NCI-H1092 (cell line): Measurements from ENCODE around the gene B4GALNT3.
"Not testable (repeated sequence)": the region's sequence is repeated elsewhere in the genome, so short reads cannot be mapped to it uniquely, and the experiment has no call there.

ENCODE experiments used
- DNase-seq: peaks from one replicate; lab custom pipeline; 2025; lab: John Stamatoyannopoulos, UW

The B4GALNT3 gene

DNA sequence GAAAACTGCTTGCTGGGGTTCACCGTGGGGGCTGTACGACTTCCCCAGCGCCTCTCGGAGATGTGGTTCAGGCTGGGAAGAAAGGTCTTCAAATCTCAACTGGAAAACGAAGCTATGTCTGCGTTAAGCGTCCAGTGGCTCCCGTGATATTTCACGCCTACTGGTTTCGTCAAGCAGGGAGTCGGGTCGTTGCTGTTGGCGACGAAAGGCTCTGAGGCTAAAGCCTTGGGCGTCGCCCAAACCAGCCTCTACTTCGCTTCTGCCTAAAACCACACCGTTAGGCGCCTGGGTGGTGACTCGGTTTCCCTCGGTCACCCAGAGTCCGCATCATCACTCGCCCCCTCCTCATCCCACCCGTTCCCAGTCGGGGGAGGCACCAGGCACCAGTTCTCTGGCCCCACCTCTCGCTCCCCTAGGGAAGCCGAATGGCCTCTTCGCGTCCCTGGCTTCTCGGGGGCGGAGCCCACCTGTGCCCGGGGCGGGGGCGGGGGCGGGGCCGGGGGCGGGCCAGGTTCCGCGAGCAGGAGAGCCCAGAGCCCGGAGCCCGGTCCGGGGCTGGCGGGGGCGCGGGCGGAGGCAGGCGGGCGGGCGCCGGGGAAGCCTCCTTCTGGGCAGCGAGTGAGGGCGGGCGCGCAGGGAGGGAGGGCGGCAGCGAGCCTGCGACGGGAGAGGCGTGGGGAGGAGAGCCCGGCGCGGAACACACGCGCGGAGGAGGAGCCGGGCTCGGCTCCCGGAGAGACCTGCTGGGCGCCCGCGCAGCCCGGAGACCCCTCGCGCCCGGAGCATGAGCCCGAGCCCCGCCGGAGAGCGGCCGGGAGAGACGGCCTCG, at the start of gene B4GALNT3:
TSS of gene B4GALNT3 (plus strand) at position 510 of the 829 bp plus-strand sequence. CDS start 438 bp downstream, outside the sequence.
- peak; percentile 56 for DNase-seq

DNA sequence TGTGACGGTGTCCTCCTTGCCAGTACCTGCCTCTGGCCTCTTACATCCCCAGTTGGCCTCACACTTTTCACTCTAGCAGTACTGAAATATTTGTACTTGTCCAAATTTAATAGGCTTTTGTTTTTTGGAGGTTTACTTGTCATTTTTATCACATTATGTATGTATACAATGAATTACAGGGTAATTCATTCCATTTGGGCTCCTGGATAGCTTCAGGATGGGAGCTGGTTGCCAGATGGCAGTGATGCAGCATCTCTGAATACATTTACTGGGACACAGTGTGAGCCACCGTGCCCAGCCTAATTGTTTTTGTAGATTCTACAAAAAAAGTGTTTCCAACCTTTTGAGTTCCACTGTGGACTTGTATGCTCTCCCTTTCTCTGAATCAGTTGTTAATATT, 44.9 kb upstream of the B4GALNT3 start:
- no peak for DNase-seq

DNA sequence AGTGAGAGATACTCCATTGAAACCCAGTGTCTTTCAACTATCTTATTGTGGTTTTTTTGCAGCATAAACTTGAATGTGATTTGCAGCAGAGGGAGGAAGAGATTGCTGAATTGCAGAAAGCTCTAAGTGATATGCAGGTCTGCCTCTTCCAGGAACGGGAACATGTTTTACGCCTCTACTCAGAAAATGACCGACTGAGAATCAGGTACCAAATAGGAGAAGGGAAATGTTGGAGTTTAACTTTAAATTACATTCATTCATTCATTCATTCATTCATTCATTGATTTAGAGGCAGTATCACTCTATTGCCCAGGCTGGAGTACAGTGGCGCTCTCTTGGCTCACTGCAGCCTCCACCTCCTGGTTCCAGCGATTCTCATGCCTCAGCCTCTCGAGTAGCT, 41.3 kb upstream of the B4GALNT3 start:
- DNase-seq, result no peak

DNA sequence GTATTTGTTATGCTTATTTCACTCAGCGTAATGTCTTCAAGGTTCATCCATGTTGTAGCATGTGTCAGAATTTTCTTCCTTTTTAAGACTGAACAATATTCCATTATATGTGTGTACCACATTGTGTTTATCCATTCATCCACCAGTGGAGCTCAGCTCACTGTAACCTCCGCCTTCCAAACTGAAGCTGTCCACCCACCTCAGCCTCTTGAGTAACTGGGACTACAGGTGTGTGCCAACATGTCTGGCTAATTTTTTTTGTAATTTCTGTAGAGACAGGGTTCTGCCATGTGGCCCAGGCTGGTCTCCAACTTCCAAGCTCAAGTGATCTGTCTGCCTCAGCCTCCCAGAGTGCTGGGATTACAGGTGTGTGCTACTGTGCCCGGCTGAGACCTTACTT, 37.2 kb upstream of the B4GALNT3 start:
- no peak for DNase-seq

DNA sequence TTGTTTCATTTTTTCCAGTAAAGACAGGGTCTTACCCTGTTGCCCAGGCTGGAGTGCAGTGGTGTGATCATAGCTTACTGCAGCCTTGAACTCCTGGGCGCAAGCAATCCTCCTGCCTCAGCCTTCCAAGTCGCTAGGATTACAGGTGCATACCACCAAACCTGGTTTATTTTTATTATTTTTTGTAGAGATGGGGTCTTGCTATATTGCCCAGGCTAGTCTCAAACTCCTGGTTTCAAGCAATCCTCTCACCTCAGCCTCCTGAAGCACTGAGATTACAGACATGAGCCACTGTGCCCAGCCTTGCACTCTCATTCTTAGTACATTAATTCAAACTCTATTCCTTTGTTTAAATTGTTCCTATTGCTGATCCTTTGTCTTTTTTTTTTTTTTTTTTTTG, 24.0 kb upstream of the B4GALNT3 start:
- DNase-seq, result not testable (repeated sequence)

DNA sequence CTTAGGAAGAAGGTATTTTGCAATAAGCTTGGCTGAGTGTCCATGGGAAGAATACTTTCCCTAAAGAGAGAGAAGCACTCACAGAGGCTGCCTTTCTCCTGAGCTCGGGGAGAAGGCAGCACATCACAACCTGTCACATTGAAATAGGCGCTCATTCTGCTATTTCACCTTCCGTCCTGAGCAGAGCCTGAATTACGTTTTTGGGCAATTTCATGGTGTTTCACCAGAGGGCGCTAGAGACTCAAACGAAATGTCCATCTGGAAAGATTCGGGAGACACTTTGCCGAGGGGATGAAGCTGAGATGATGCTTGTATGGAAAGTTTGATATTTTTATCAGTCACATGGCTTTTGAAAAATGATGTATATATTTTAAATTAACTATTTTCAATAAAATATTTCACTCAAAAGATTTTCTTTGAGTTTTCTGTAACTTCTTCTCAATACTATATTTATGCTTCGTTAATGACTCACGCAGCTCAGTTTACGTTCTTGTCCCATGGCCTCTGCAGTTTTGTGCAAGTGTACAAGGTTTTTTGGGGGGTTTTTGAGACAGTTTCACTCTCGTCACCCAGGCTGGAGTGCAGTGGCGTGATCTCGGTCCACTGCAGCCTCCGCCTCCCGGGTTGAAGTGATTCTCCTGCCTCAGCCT, 17.4 kb upstream of the B4GALNT3 start:
- peak; percentile 30 for DNase-seq

DNA sequence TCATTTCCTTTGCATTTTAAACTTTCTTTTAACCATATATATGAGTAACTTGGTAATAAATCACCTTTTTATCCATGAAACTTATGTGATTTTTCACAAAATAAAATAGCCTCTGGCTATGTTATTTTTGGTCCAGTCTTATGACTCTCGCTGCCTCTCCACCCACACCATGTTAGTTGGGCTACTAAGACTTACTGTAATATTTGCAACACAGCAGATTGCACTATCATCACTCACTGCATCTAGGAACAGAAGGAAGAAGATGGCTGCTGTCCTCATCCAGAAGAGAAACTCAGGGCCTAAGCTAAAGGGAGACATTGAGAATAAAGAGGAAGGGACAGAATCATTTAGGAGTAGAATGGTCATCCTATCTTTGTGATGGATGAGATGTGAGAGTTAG, 12.6 kb upstream of the B4GALNT3 start:
- no peak for DNase-seq

DNA sequence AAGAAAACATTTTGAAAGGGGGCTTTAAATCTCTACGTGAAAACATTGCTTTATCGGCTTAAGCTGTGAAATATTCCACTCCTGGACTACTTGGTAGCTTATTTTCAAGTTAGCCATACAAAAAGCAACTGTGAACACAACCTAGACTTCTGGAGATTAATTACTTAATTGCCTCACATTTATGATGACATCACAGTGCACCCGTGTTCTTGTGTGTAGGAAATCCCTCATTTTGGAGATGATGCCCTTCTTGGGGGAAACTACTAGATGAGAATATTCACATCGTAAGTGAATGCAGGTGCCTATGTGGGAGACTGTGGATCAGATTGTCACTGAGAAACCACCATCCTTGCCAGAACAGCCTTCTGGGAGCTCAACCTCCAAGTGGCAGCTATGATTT, 10.5 kb upstream of the B4GALNT3 start:
- no peak for DNase-seq

DNA sequence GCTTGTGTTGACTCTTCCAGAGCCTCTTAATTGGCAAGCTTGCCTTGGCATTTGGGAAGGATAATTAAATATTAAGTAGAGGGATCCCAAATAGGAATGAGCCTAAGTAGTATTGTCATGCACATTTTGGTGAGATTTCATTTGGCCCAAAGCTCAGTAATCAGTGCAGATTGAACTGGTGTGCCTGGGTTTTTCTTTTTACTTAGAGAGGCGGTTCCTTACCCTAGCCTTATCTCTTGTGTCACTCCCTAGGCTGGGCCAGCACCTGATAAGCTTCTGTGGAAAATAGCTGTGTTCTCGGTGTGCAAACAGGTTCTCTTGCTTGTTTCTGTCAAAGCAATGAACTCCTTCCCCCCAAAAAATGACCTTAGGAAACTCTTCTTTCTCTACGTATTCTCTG, 9.3 kb upstream of the B4GALNT3 start:
- no peak for DNase-seq

DNA sequence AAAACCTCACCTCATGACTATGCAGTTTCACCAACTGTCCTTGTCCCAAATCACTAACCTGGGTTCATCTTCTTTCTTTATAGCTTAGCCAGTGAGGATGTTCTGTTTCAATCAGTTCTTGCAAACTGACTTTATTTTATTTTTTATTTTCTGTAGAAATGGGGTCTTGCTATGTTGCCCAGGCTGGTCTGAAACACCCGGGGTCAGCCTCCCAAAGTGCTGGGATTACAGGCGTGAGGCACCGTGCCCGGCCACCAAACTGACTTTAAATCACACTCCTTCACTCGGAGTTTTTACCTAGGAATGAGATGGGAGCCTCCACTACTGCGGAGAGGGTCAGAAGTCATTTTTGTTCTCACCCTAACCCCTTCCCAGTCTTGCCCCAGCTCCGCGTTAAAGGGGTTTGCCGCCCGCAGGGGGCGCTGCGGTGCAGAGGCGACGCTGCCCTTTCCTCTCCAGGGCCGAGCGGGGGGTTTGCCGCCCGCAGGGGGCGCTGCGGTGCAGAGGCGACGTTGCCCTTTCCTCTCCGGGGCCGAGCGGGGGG, 7.0 kb upstream of the B4GALNT3 start:
- DNase-seq, result no peak

DNA sequence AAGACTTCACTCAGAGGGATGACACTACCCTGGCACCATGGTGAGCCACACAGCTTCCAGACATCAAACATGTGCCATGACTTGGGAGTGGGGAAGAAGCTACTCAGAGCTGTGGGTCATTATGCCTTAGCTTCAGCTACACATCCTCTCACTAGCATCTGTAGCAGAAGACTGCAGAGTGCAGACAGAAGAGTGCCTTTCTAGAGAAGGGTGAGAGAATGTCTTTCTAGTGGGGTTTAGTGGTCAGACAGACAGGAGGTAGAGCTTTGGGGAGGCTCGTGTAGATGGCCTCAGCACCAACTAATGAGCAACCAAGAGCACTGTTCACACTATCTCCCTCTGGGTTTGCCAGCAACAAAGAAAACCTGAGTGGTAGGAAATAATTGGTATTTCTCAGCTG, 4.9 kb upstream of the B4GALNT3 start:
- no peak for DNase-seq

DNA sequence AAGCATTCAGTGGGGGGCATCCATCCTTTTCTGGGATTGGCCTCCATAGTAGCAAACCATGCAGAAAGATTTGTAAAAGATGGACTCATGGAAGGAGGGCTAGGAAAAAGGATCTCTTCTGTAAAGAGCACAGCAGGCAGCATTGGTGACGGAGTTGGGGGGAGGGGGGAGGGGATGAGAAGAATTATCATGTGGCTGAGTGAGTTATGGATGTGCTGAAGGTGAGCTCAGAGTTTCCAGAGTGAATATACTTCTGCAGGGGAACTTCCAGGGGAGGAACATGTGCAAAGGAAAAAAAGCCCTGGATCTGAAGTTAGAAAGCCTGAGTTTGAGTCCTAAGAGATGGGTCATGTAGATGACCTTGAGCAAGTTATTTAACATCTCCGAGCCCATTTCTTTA, 3.9 kb upstream of the B4GALNT3 start:
- no peak for DNase-seq

DNA sequence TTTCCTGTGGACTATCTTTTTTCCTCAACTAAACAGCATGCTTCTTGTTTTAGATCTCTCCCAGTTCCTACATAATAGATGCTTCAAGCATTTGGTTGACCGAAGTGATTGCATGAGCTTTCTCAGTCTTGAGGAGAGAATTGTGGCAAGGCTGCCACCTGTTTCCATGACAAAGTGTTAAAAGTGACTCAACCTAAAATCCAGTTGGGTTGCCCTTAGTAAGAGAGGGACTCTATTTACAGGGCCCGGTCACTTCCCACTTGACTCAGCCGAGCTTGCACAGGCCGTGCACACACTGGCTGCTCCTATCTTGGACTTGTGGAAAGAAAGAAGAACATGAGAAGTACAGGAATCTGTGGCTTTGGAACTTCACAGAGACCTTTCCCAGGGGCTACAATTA, 2.1 kb upstream of the B4GALNT3 start:
- no peak for DNase-seq

DNA sequence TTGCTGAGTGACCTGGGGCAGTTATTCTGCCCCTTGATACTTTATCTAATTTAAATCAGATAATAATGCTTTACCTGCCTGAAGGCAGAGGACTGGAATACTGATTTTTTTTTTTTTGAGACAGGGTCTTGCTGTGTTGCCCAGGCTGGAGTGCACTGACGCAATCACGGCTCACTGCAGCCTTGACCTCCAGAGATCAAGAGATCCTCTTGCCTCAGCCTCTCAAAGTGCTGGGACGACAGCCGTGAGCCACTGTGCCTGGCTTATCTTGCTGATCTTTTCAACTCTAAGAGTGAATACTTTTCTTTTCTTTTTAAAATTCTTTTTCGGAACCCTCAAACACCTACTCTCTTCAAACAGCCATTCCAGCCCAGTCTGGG, 699 bp upstream of the B4GALNT3 start:
- DNase-seq, result no peak

DNA sequence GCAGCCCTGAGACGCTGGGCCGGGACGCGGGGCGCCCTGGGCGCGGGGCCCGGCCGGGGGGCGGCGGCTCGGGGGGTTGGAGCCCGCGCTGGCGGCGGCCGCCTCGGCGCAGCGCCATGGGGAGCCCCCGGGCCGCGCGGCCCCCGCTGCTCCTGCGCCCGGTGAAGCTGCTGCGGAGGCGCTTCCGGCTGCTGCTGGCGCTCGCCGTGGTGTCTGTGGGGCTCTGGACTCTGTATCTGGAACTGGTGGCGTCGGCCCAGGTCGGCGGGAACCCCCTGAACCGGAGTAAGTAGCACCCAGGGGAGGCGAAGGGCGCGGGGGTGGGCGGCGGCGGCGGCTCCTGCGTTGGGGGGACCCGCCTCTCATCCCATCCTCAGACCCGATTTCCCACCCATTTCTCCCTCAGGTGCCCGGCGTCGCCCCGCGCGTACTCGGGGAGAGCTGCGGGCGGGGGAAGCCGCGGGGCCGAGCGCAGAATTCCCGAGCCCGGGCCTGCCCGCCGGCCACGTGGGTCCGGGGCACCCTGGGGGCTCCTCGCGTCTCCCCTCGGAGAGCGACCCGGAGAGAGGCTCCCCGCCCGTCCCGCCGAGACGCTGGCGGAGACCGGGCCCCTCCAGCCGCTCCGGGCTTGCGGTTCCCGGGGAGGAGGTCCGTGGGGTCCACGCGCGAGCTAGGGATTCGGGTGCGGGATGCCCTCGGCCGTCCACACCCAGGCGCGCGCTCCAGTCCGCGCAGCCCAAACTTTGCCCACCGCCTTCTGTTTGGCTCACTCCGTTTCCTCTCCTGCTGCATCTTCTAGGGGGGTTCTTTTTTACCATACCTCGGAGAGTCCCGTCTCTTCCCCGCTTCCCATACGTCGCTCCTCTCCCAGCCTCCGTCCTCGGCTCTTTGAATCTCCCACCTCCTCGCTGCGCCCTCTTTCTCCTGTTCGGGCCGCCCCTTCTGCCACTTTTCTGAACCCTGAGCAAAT, 807 bp downstream of the B4GALNT3 start:
- DNase-seq, result no peak

DNA sequence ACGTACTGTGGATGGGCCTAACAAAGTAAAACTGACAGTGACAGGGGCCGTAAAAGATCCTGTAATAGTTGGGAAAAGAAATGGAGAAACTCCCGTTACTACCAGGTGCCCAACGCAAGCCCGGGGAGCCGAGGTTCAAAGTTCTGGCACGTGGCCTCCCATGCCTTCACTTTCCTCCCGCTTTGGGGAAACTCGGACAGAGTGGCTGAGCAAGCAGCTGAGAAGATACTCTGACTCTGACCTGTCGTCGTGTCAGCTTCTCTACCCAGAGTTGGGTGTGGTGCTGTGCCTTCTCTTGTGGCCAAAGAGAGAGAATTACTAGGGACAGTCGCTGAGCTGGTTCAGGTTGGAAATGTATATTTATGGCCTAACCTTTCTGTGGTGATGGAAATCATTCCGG, 1.7 kb downstream of the B4GALNT3 start:
- no peak for DNase-seq

DNA sequence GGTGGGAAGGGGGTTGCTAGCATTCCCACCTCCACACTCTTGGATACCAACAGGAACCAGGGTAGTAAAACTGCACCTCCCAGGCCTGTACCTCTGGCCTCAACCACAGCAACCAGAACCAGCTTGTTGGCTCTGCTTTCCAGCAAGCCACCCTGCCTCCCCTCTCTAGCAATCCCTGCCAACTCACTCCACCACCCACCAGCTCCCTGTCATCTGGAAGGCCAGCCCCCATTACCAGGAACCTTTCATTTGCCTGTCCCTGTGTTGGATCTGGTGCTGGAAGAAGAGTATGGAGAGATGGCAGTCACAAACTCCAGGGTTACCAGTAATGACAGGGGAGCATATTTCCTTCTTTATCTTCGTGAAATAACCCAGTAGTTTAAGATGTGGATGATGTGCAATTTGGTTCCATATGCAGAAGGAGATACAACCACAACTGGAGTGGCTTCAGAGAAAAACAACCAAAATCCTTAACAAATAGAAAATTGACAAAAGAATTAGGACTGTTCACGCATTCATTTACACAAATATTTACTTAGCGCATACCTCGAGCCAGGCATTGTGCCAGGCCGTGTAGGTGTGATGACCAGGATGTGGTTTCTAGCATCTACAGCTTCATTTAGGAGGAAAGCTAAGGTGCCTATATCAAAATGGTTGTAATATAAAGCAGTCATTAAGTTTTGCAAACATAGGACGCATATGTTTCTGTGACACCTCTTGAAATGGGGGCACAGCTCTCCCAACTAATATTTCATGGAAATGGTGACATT, 3.4 kb downstream of the B4GALNT3 start:
- no peak for DNase-seq

DNA sequence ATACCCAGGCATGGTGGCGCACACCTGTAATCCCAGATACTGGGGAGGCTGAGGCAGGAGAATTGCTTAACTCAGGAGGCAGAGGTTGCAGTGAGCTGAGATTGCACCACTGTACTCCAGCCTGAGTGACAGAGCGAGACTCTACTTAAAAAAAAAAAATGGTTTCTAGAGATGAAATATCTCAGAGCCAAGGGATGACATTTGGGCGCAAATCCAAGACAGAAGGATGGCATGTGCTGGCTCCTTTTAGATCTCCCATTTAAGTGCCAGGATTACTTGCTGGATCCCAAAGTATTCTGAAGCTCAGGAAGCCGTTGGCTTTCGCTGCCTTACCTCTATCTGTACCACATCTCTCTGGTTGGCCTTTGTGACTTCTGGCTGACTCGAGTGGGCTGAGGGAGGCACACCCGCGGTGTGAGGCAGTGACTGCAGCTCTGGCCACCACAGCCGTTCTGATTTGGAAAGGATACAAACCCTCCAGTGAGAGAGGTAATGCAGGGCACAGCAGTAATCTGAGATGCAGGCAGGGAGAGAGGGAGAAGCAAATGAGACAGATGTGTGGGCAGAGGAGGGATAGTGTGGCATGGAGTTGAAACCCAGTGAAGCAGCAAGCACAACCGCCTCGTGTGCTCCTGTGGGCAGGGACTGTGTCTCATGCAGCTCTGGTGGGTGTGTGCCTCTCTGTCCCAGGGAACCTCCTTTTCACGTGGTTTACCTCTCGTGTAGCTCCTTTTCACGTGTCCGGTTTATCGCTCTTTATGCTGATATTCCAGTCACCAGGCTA, 4.9 kb downstream of the B4GALNT3 start:
- DNase-seq, result peak; percentile 38

DNA sequence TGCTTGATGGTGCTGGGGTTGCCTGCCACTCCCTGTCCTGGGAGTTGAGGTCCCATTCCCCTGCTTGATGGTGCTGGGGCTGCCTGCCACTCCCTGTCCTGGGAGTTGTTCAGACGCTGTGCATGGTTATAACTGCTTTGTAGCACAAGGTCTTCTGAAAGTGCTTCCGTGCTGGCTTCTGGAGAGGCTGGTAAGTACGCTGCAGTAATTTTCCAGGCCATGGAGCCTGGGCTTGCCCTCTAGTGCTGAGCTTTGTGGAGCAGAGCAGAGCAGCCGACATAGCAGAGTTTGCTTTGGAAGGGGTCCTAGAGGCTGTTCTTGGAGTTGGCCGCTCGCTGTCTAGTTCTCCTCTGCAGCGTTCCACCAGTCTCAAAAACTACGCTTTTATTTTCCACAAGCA, 6.3 kb downstream of the B4GALNT3 start:
- DNase-seq, result no peak

DNA sequence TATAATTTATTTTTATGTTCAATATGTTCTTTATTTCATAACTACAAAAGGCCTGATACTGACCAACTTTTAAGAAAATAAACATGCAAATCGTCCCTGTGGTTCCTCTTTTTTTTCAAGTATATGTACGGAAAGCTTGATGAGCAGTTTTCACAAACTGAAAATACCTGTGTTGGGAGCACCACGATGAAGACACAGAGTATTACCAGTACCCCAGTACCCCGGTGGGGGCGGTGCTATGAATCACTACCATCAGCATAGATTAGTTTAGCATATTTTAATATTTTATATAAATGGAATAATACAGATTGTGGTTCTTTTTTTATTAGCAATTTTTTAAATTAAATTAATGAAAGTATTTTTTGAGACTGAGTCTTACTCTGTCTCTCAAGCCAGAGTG, 7.0 kb downstream of the B4GALNT3 start:
- no peak for DNase-seq

DNA sequence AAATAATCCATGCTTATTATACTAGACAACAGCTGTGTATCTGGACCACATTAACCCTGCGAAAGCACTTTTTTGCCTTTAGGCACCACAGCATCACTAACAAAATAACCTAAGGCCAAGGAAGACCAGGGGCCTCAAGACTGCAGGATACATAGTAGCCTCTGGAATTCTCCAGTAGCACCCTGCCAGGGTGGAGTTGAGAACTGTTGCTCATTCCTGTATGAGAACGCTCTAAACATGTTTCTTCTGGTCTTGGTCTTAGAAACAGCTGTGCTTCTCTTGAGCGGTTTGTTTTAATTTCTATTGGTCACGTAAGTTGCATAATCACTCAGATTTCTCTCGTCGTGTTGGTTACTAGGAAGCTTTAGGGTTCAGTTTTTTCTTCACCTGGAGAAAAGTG, 7.9 kb downstream of the B4GALNT3 start:
- no peak for DNase-seq
